WTC11 (cell line): ENCODE data around the gene WDR48.

Experiments
- FOXJ3 ChIP-seq: sonication (generic); formaldehyde crosslinking; IDR thresholded peaks from 2 replicates; pipeline ENCODE4 v1.9.0; 2021; ENCODE audit warnings: missing genetic modification reagents, mild to moderate bottlenecking, borderline replicate concordance
- GRHL2 ChIP-seq: fragments of 250-450 bp; sonication (Bioruptor Pico); IDR thresholded peaks from 2 replicates; pipeline ENCODE4 v1.8.0; 2022; ENCODE audit warnings: mild to moderate bottlenecking, moderate library complexity; ENCODE audit not compliant: insufficient replicate concordance, severe bottlenecking
- IRF2 ChIP-seq: sonication (generic); formaldehyde crosslinking; IDR thresholded peaks from 2 replicates; pipeline ENCODE4 v1.8.0; 2022; ENCODE audit warnings: low read depth, missing genetic modification reagents, borderline replicate concordance
- TEAD4 ChIP-seq: sonication (generic); formaldehyde crosslinking; IDR thresholded peaks from 2 replicates; pipeline ENCODE4 v1.8.0; 2022; ENCODE audit warnings: mild to moderate bottlenecking, missing genetic modification reagents
- ZNF317 ChIP-seq: sonication (generic); formaldehyde crosslinking; IDR thresholded peaks from 2 replicates; pipeline ENCODE4 v1.8.1; 2023; ENCODE audit warnings: low read depth, mild to moderate bottlenecking, moderate library complexity, missing genetic modification reagents, borderline replicate concordance
- TF ChIP-seq, protein P1 (sequence below): fragments of 200-600 bp; IDR thresholded peaks from 2 replicates; pipeline ENCODE4 v1.8.0; 2022; ENCODE audit warnings: antibody characterized with exemption
- TF ChIP-seq, protein P2 (sequence below): sonication (generic); formaldehyde crosslinking; IDR thresholded peaks from 2 replicates; pipeline ENCODE4 v1.8.1; 2022; ENCODE audit warnings: low read depth, missing genetic modification reagents, borderline replicate concordance

- TF ChIP-seq, protein P1, sequence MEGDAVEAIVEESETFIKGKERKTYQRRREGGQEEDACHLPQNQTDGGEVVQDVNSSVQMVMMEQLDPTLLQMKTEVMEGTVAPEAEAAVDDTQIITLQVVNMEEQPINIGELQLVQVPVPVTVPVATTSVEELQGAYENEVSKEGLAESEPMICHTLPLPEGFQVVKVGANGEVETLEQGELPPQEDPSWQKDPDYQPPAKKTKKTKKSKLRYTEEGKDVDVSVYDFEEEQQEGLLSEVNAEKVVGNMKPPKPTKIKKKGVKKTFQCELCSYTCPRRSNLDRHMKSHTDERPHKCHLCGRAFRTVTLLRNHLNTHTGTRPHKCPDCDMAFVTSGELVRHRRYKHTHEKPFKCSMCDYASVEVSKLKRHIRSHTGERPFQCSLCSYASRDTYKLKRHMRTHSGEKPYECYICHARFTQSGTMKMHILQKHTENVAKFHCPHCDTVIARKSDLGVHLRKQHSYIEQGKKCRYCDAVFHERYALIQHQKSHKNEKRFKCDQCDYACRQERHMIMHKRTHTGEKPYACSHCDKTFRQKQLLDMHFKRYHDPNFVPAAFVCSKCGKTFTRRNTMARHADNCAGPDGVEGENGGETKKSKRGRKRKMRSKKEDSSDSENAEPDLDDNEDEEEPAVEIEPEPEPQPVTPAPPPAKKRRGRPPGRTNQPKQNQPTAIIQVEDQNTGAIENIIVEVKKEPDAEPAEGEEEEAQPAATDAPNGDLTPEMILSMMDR, result no peak
- no peak for TF ChIP-seq TEAD4 (CRISPR knock-in tag)
- no peak for TF ChIP-seq GRHL2 (CRISPR knock-in tag)
- TF ChIP-seq FOXJ3 (CRISPR knock-in tag), result no peak
- TF ChIP-seq ZNF317, result no peak
- TF ChIP-seq, protein P2, sequence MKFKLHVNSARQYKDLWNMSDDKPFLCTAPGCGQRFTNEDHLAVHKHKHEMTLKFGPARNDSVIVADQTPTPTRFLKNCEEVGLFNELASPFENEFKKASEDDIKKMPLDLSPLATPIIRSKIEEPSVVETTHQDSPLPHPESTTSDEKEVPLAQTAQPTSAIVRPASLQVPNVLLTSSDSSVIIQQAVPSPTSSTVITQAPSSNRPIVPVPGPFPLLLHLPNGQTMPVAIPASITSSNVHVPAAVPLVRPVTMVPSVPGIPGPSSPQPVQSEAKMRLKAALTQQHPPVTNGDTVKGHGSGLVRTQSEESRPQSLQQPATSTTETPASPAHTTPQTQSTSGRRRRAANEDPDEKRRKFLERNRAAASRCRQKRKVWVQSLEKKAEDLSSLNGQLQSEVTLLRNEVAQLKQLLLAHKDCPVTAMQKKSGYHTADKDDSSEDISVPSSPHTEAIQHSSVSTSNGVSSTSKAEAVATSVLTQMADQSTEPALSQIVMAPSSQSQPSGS, result no peak
- TF ChIP-seq IRF2 (CRISPR knock-in tag), result no peak
Measured at GRCh38 chr3:39127908-39128304, 76.1 kb downstream of the WDR48 start.
